A549 (cell line): ENCODE data around the gene MINDY3.

Experiments
- CTCF ChIP-seq: fragments of >200 bp; sonication (Bioruptor Twin); formaldehyde crosslinking; IDR thresholded peaks from 3 replicates; pipeline ENCODE4 v1.5.1; 2016
- EP300 ChIP-seq, 2 experiments: fragments of >200 bp; sonication (Bioruptor Twin); formaldehyde crosslinking; IDR thresholded peaks; 2 replicates in 1 of 2; 3 replicates in 1 of 2; pipeline ENCODE4 v1.6.1; 2016 to 2017
- FOSB ChIP-seq: fragments of 250-450 bp; sonication (Bioruptor Pico); IDR thresholded peaks from 2 replicates; pipeline ENCODE4 v1.5.0; 2020; ENCODE audit warnings: mild to moderate bottlenecking, moderate library complexity
- MAZ ChIP-seq: fragments of 150-350 bp; IDR thresholded peaks from 2 replicates; pipeline ENCODE4 v1.6.1; 2014; ENCODE audit warnings: antibody characterized with exemption, low read depth, low read length, borderline replicate concordance
- REST ChIP-seq: fragments of 200-600 bp; sonication (generic); IDR thresholded peaks from 2 replicates; pipeline ENCODE4 v1.6.1; 2016; ENCODE audit warnings: antibody characterized with exemption, mild to moderate bottlenecking, moderate library complexity

- no peak for TF ChIP-seq CTCF
- no peak for TF ChIP-seq MAZ
- no peak for TF ChIP-seq EP300 (IDR thresholded peaks at IDR 0.05)
- TF ChIP-seq REST = no peak
- TF ChIP-seq FOSB (CRISPR knock-in tag) = no peak
Measured at GRCh38 chr10:15849316-15849715, 11.0 kb downstream of the MINDY3 start.
